Measurements from ENCODE around the gene CSNK2B. TPM values are rescaled to one million over a fixed set of nuclear protein-coding genes. Genes with fewer than 3 reads are reported as not detected.

CSNK2B gene
- total RNA-seq, 2 experiments from 2014 or later = 230 to 245 TPM

GRCh38 chr6:31687860-31688693 is 22.2 kb downstream of the CSNK2B start:
- no peaks in the 10 kb centered on the region for H3K9me3 ChIP-seq (ENCODE audit: low read length)
- peaks cover 60% of the 10 kb centered on the region for H3K36me3 ChIP-seq (ENCODE audit: insufficient read depth, low read length)
- no peak for TF ChIP-seq EZH2phosphoT487 (IDR thresholded peaks at IDR 0.05; ENCODE audit: borderline replicate concordance, low read depth, low read length)
- TF ChIP-seq CTCF (conservative IDR thresholded peaks at IDR 0.05; ENCODE audit: low read length) = no peak
- no peak overlapping the region for H2AFZ ChIP-seq (ENCODE audit: low read length)
- no peaks in the 10 kb centered on the region for H3K79me2 ChIP-seq (ENCODE audit: insufficient read depth, low read depth, low read length)
- H4K20me1 ChIP-seq (ENCODE audit: insufficient read depth, low read length) = no peaks in the 10 kb centered on the region
- no peaks in the 10 kb centered on the region for H3K9me2 ChIP-seq (ENCODE audit: insufficient read depth, low read length)
- CTCF ChIA-PET (ENCODE audit: unreplicated experiment) = no interaction called here
- H3K4me1 ChIP-seq (ENCODE audit: insufficient read depth, low read length, poor library complexity, severe bottlenecking) = peaks cover 12% of the 10 kb centered on the region
- H3K27ac ChIP-seq (ENCODE audit: low read depth, low read length, poor library complexity, severe bottlenecking) = no peak overlapping the region
- intact Hi-C loops (cut with micrococcal nuclease; ENCODE audit: unreplicated experiment) = loop anchor here (10.0 kb wide), 2 partner anchors 207 to 463 kb away; partner anchors contain the start of gene EHMT2
- POLR2A ChIA-PET = interaction anchor here (0.7 kb wide), 1 partner anchor 13 kb away, joined by 3 read pairs; no protein-coding TSS in a partner anchor
- no peak overlapping the region for H3K4me3 ChIP-seq (ENCODE audit: low read depth, low read length, poor library complexity, severe bottlenecking)
- no peak for DNase-seq (ENCODE audit: low spot score)
- no peak overlapping the region for H3K4me2 ChIP-seq (ENCODE audit: low read length)
- no TSS peak for BruUV-seq (replicated peaks)

GRCh38 chr6:31689249-31690110 is 23.6 kb downstream of the CSNK2B start:
- BruUV-seq (replicated peaks) = no TSS peak
- peak overlapping the region; percentile 28 for H3K4me2 ChIP-seq (ENCODE audit: low read length)
- CTCF ChIA-PET (ENCODE audit: unreplicated experiment) = interaction anchor here (0.5 to 0.6 kb wide), 2 partner anchors 21 to 80 kb away, joined by 3 to 5 read pairs; no protein-coding TSS in a partner anchor

More at GRCh38 chr6:31689249-31690110, 23.6 kb downstream of the CSNK2B start:
- Histone ChIP-seq H3K27ac (ENCODE audit: low read depth, low read length, poor library complexity, severe bottlenecking) (no peak overlapping the region), H3K79me2 (ENCODE audit: insufficient read depth, low read depth, low read length) (no peaks in the 10 kb centered on the region), H3K36me3 (ENCODE audit: insufficient read depth, low read length) (peaks cover 70% of the 10 kb centered on the region), H2AFZ (ENCODE audit: low read length) (no peak overlapping the region), H3K9me2 (ENCODE audit: insufficient read depth, low read length) (no peaks in the 10 kb centered on the region), H3K4me3 (ENCODE audit: low read depth, low read length, poor library complexity, severe bottlenecking) (no peak overlapping the region), H3K9me3 (ENCODE audit: low read length) (no peaks in the 10 kb centered on the region), H3K4me1 (ENCODE audit: insufficient read depth, low read length, poor library complexity, severe bottlenecking) (peaks cover 12% of the 10 kb centered on the region), H4K20me1 (ENCODE audit: insufficient read depth, low read length) (no peaks in the 10 kb centered on the region)
- intact Hi-C loops (cut with micrococcal nuclease; ENCODE audit: unreplicated experiment) = loop anchor here (10.0 kb wide), 2 partner anchors 205 to 465 kb away; partner anchors contain the start of gene EHMT2
- POLR2A ChIA-PET = interaction anchor here (0.6 to 1.4 kb wide), 3 partner anchors 9 to 51 kb away, joined by 3 to 4 read pairs (median 3); no protein-coding TSS in a partner anchor
- DNase-seq (ENCODE audit: low spot score) = no peak
- TF ChIP-seq EZH2phosphoT487 (IDR thresholded peaks at IDR 0.05; ENCODE audit: borderline replicate concordance, low read depth, low read length) = no peak
- TF ChIP-seq CTCF (conservative IDR thresholded peaks at IDR 0.05; ENCODE audit: low read length) = peak; percentile 73
